Peyer's patch (tissue), 4 donors: ENCODE results near the gene MYRFL.

Source experiments
- POLR2A ChIP-seq, 2 donors: fragments of 450-650 bp; IDR thresholded peaks; one replicate each; pipeline ENCODE4 v1.5.1; 2017; ENCODE audit warnings: antibody characterized with exemption in 2 of 2, mild to moderate bottlenecking in 2 of 2, moderate library complexity in 2 of 2
- TF ChIP-seq, protein P1 (sequence below), 6 experiments: fragments of 450-650 bp in 4 of 6; fragments of 200-600 bp in 2 of 6; sonication (generic) in 1 of 6; IDR thresholded peaks; one replicate each; pipeline ENCODE4 v1.5.1; 2017 to 2019; ENCODE audit warnings: antibody characterized with exemption in 6 of 6, mild to moderate bottlenecking in 3 of 6, moderate library complexity in 1 of 6

DNA sequence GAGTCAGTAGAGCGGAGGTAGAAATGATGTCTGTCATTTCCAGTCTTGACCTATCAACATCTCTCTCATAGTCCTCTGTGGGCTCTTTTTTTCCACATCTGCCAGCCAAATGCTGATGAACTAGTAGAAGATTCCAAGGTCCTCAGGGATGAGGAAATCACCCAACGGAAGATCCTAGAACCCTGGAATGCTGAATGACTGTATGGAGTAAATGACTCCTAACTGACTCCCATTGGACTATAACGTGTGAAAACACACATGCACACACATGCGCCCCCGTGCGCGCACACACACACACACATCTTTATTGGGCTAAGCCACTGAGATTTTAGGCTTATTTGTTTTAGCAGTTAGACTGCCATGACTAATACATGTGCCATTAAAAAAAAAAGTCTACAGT lies 159.2 kb downstream of the MYRFL start:
- TF ChIP-seq, protein P1, sequence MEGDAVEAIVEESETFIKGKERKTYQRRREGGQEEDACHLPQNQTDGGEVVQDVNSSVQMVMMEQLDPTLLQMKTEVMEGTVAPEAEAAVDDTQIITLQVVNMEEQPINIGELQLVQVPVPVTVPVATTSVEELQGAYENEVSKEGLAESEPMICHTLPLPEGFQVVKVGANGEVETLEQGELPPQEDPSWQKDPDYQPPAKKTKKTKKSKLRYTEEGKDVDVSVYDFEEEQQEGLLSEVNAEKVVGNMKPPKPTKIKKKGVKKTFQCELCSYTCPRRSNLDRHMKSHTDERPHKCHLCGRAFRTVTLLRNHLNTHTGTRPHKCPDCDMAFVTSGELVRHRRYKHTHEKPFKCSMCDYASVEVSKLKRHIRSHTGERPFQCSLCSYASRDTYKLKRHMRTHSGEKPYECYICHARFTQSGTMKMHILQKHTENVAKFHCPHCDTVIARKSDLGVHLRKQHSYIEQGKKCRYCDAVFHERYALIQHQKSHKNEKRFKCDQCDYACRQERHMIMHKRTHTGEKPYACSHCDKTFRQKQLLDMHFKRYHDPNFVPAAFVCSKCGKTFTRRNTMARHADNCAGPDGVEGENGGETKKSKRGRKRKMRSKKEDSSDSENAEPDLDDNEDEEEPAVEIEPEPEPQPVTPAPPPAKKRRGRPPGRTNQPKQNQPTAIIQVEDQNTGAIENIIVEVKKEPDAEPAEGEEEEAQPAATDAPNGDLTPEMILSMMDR (IDR thresholded peaks at IDR 0.05), result no peak
- TF ChIP-seq POLR2A (IDR thresholded peaks at IDR 0.05), result no peak
